ENCODE data around the gene SIL1. TPM values are rescaled to one million over a fixed set of nuclear protein-coding genes. Genes with fewer than 3 reads are reported as not detected.

The SIL1 gene
- total RNA-seq, 1 experiment from 2014 or later: 114 TPM

GRCh38 chr5:138913773-138914172, 284.4 kb downstream of the SIL1 start:
- H3K36me3 Mint-ChIP-seq (ENCODE audit: insufficient read depth, unreplicated experiment): peaks cover 73% of the 10 kb centered on the region
- BruUV-seq (replicated peaks): no TSS peak
- CTCF ChIA-PET: interaction anchor here (0.6 to 1.7 kb wide), 3 partner anchors 89 to 348 kb away, joined by 5 to 6 read pairs (median 6); no protein-coding TSS in a partner anchor
- intact Hi-C loops (cut with micrococcal nuclease): no loop called here
- H3K27ac Mint-ChIP-seq (ENCODE audit: low read depth, unreplicated experiment): no peak overlapping the region
- no peaks in the 10 kb centered on the region for H3K9me3 Mint-ChIP-seq (ENCODE audit: unreplicated experiment)
- H3K4me3 Mint-ChIP-seq (ENCODE audit: unreplicated experiment): no peak overlapping the region
- H3K27me3 Mint-ChIP-seq (ENCODE audit: insufficient read depth, unreplicated experiment): no peaks in the 10 kb centered on the region
- TF ChIP-seq, protein P1, sequence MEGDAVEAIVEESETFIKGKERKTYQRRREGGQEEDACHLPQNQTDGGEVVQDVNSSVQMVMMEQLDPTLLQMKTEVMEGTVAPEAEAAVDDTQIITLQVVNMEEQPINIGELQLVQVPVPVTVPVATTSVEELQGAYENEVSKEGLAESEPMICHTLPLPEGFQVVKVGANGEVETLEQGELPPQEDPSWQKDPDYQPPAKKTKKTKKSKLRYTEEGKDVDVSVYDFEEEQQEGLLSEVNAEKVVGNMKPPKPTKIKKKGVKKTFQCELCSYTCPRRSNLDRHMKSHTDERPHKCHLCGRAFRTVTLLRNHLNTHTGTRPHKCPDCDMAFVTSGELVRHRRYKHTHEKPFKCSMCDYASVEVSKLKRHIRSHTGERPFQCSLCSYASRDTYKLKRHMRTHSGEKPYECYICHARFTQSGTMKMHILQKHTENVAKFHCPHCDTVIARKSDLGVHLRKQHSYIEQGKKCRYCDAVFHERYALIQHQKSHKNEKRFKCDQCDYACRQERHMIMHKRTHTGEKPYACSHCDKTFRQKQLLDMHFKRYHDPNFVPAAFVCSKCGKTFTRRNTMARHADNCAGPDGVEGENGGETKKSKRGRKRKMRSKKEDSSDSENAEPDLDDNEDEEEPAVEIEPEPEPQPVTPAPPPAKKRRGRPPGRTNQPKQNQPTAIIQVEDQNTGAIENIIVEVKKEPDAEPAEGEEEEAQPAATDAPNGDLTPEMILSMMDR (IDR thresholded peaks at IDR 0.05; ENCODE audit: unreplicated experiment): no peak
- H3K4me1 Mint-ChIP-seq (ENCODE audit: insufficient read depth, unreplicated experiment): peaks cover 4% of the 10 kb centered on the region
- no peak for DNase-seq (ENCODE audit: unreplicated experiment)
- POLR2A ChIA-PET: no interaction called here

DNA sequence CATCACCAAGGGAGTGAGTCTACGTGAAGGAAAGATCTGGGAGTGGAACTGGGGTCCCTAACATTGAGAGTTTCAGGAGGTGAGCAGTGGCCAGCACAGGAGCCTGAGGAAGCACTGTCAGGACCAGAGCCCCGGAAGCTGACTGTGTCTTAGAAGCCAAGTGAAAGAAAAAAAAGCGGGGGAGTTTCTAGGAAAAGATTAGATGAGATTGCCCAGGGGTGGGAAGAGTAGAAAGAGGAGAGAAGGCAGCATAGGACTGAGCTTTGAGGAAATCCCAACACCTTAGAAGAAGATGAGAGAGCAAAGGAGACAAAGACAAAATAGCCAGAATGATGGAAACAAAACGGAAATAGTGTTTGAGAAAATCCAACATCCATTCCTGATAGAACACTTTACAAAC, 286.1 kb downstream of the SIL1 start:
- peaks cover 4% of the 10 kb centered on the region for H3K4me1 Mint-ChIP-seq (ENCODE audit: insufficient read depth, unreplicated experiment)
- TF ChIP-seq, protein P1 (IDR thresholded peaks at IDR 0.05; ENCODE audit: unreplicated experiment): no peak
- ChIA-PET CTCF (interaction anchor here (0.7 kb wide), 1 partner anchor 347 kb away, joined by 3 read pairs; no protein-coding TSS in a partner anchor), POLR2A (interaction anchor here (0.7 to 0.9 kb wide), 2 partner anchors 19 to 25 kb away, joined by 3 read pairs; no protein-coding TSS in a partner anchor)
- H3K27me3 Mint-ChIP-seq (ENCODE audit: insufficient read depth, unreplicated experiment): no peaks in the 10 kb centered on the region
- intact Hi-C loops (cut with micrococcal nuclease): no loop called here
- no TSS peak for BruUV-seq (replicated peaks)
- peaks cover 78% of the 10 kb centered on the region for H3K36me3 Mint-ChIP-seq (ENCODE audit: insufficient read depth, unreplicated experiment)
- no peak for DNase-seq (ENCODE audit: unreplicated experiment)
- no peaks in the 10 kb centered on the region for H3K9me3 Mint-ChIP-seq (ENCODE audit: unreplicated experiment)
- no peak overlapping the region for H3K27ac Mint-ChIP-seq (ENCODE audit: low read depth, unreplicated experiment)
- H3K4me3 Mint-ChIP-seq (ENCODE audit: unreplicated experiment): no peak overlapping the region

DNA sequence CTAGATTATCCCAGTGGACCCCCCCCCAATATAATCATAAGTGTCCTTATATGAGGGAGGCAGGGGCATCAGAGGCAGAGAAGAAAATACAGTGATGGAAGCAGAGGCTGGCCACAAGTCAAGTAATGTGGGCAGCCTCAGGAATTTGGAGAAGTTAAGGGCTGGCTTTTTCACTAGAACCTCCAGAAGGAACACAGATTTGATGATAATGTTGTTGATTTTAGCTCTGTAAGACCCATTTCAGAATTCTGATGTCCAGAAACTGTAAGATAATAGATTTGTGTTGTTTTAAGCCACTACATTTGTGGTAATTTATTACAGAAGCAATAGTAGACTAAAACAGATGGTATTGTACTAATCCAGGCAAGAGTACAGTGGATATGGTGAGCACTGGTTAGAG, 286.7 kb downstream of the SIL1 start:
- CTCF ChIA-PET: interaction anchor here (0.7 kb wide), 1 partner anchor 348 kb away, joined by 3 read pairs; no protein-coding TSS in a partner anchor
- no TSS peak for BruUV-seq (replicated peaks)

GRCh38 chr5:138910546-138911185, 287.5 kb downstream of the SIL1 start:
- Mint-ChIP-seq H3K4me3 (ENCODE audit: unreplicated experiment) (no peak overlapping the region), H3K36me3 (ENCODE audit: insufficient read depth, unreplicated experiment) (peaks cover 85% of the 10 kb centered on the region), H3K27me3 (ENCODE audit: insufficient read depth, unreplicated experiment) (no peaks in the 10 kb centered on the region), H3K27ac (ENCODE audit: low read depth, unreplicated experiment) (no peak overlapping the region), H3K4me1 (ENCODE audit: insufficient read depth, unreplicated experiment) (peaks cover 5% of the 10 kb centered on the region), H3K9me3 (ENCODE audit: unreplicated experiment) (no peaks in the 10 kb centered on the region)
- ChIA-PET POLR2A (no interaction called here), CTCF (interaction anchor here (0.7 kb wide), 1 partner anchor 39 kb away, joined by 3 read pairs; no protein-coding TSS in a partner anchor)
- BruUV-seq (replicated peaks): no TSS peak
- TF ChIP-seq, protein P1 (IDR thresholded peaks at IDR 0.05; ENCODE audit: unreplicated experiment): no peak
- DNase-seq (ENCODE audit: unreplicated experiment): no peak
- intact Hi-C loops (cut with micrococcal nuclease): no loop called here

More for the DNA sequence above, 286.7 kb downstream of the SIL1 start:
- POLR2A ChIA-PET: no interaction called here
- H3K4me3 Mint-ChIP-seq (ENCODE audit: unreplicated experiment): no peak overlapping the region
- H3K4me1 Mint-ChIP-seq (ENCODE audit: insufficient read depth, unreplicated experiment): peaks cover 4% of the 10 kb centered on the region
- intact Hi-C loops (cut with micrococcal nuclease): no loop called here
- no peaks in the 10 kb centered on the region for H3K9me3 Mint-ChIP-seq (ENCODE audit: unreplicated experiment)
- H3K36me3 Mint-ChIP-seq (ENCODE audit: insufficient read depth, unreplicated experiment): peaks cover 84% of the 10 kb centered on the region
- no peaks in the 10 kb centered on the region for H3K27me3 Mint-ChIP-seq (ENCODE audit: insufficient read depth, unreplicated experiment)
- no peak for DNase-seq (ENCODE audit: unreplicated experiment)
- H3K27ac Mint-ChIP-seq (ENCODE audit: low read depth, unreplicated experiment): no peak overlapping the region
- TF ChIP-seq, protein P1 (IDR thresholded peaks at IDR 0.05; ENCODE audit: unreplicated experiment): no peak

Data from MCF 10A (cell line).